Caco-2 (cell line): ENCODE results near the gene TAF15. TPM values are rescaled to one million over a fixed set of nuclear protein-coding genes. Genes with fewer than 3 reads are reported as not detected.

Experiments
- BruUV-seq: library from RNA; stranded (reverse); fragments of 400-500 nt; replicated peaks from 2 replicates; lab custom pipeline; 2021; lab: Mats Ljungman, UMichigan
- CTCF ChIA-PET: fragments of 300-600 bp; sonication (Branson Sonifier 250); formaldehyde crosslinking; loops from one replicate; lab custom pipeline; 2022; ENCODE audit warnings: antibody characterized with exemption; lab: Charles Lee
- POLR2A ChIA-PET: fragments of 300-600 bp; sonication (Branson Sonifier 250); formaldehyde crosslinking; loops from one replicate; lab custom pipeline; 2022; ENCODE audit warnings: antibody characterized with exemption; lab: Charles Lee
- DNase-seq, 2 experiments: peaks; one replicate each; pipeline versions ENCODE4 v3.0.0 to v3.0.0-alpha.2; 2020 to 2022
- H3K27me3 ChIP-seq: replicated peaks from 2 replicates; pipeline ENCODE4 v1.6.0; 2011; ENCODE audit warnings: low read length; ENCODE audit not compliant: control insufficient read depth, insufficient read depth
- H3K36me3 ChIP-seq: 2 replicates; pipeline ENCODE4 v1.5.1; 2011; ENCODE audit warnings: low read length; ENCODE audit not compliant: control insufficient read depth, insufficient read depth
- H3K4me1 ChIP-seq: fragments of 250-450 bp; sonication (Bioruptor Pico); 2 replicates; pipeline ENCODE4 v1.5.1; 2020; ENCODE audit warnings: mild to moderate bottlenecking
- H3K4me3 ChIP-seq: 2 replicates; pipeline ENCODE4 v1.5.1; 2011; ENCODE audit warnings: low read depth, mild to moderate bottlenecking, control low read depth, low read length
- H3K9me3 ChIP-seq: fragments of 250-450 bp; sonication (Bioruptor Pico); 2 replicates; pipeline ENCODE4 v1.5.1; 2020; ENCODE audit warnings: mild to moderate bottlenecking, moderate library complexity
- H3K27ac Mint-ChIP-seq: one replicate; pipeline ENCODE4 v1.8.0; 2022; ENCODE audit warnings: mixed read lengths; ENCODE audit not compliant: unreplicated experiment
- H3K27me3 Mint-ChIP-seq: one replicate; pipeline ENCODE4 v1.8.0; 2022; ENCODE audit warnings: mixed read lengths; ENCODE audit not compliant: insufficient read depth, unreplicated experiment
- H3K36me3 Mint-ChIP-seq: one replicate; pipeline ENCODE4 v1.8.0; 2022; ENCODE audit warnings: mild to moderate bottlenecking, mixed read lengths; ENCODE audit not compliant: insufficient read depth, unreplicated experiment
- H3K4me1 Mint-ChIP-seq: one replicate; pipeline ENCODE4 v1.8.0; 2022; ENCODE audit warnings: low read depth, mixed read lengths; ENCODE audit not compliant: unreplicated experiment
- H3K4me3 Mint-ChIP-seq: one replicate; pipeline ENCODE4 v1.8.0; 2022; ENCODE audit warnings: mild to moderate bottlenecking, moderate library complexity, mixed read lengths; ENCODE audit not compliant: unreplicated experiment
- H3K9me3 Mint-ChIP-seq: one replicate; pipeline ENCODE4 v1.8.0; 2022; ENCODE audit warnings: mixed read lengths; ENCODE audit not compliant: unreplicated experiment
- CTCF ChIP-seq, 2 experiments: fragments of 200-600 bp in 1 of 2; IDR thresholded peaks; 1 replicate in 1 of 2; 2 replicates in 1 of 2; pipeline versions ENCODE4 v1.5.1 to v1.8.0; 2011 to 2022; ENCODE audit warnings: antibody characterized with exemption in 1 of 2, control low read depth in 1 of 2, inconsistent platforms in 1 of 2, low read depth in 1 of 2, low read length in 1 of 2, mild to moderate bottlenecking in 1 of 2, moderate library complexity in 1 of 2; ENCODE audit not compliant: insufficient read depth in 1 of 2, severe bottlenecking in 1 of 2, unreplicated experiment in 1 of 2
- intact Hi-C: fragments of 100-400 bp; cut with micrococcal nuclease; formaldehyde crosslinking; loops from one replicate; pipeline ENCODE4 v1.10.0; 2022; ENCODE audit not compliant: unreplicated experiment
- total RNA-seq: library from RNA; stranded (reverse); gene quantifications from 2 replicates; pipeline ENCODE4 v1.2.3, GENCODE V29; 2022

Gene TAF15
- total RNA-seq, 1 experiment from 2014 or later: 350 TPM

- no peaks in the 10 kb centered on the region for H3K9me3 ChIP-seq
- TF ChIP-seq CTCF (IDR thresholded peaks at IDR 0.05; ENCODE audit: insufficient read depth in 1 of 2, low read depth in 1 of 2, low read length in 1 of 2, severe bottlenecking in 1 of 2, unreplicated experiment in 1 of 2): no peak
- H3K4me1 ChIP-seq: no peaks in the 10 kb centered on the region
- H3K4me3 ChIP-seq: no peak overlapping the region
- POLR2A ChIA-PET: no interaction called here
- CTCF ChIA-PET: interaction anchor here (0.6 kb wide), 1 partner anchor 873 kb away, joined by 5 read pairs; no protein-coding TSS in a partner anchor
- peaks cover 3% of the 10 kb centered on the region for H3K36me3 ChIP-seq
- DNase-seq: no peak
- Mint-ChIP-seq H3K36me3 (peaks cover 83% of the 10 kb centered on the region), H3K4me1 (no peaks in the 10 kb centered on the region), H3K9me3 (no peaks in the 10 kb centered on the region), H3K4me3 (no peak overlapping the region), H3K27ac (no peak overlapping the region), H3K27me3 (no peaks in the 10 kb centered on the region)
- H3K27me3 ChIP-seq: no peaks in the 10 kb centered on the region
- intact Hi-C loops: no loop called here
- BruUV-seq: no TSS peak
These were observed 32.2 kb downstream of the TAF15 start for GRCh38 chr17:35841505-35841904.

- Mint-ChIP-seq H3K36me3 (peaks cover 83% of the 10 kb centered on the region), H3K4me1 (no peaks in the 10 kb centered on the region), H3K4me3 (no peak overlapping the region), H3K9me3 (no peaks in the 10 kb centered on the region), H3K27ac (no peak overlapping the region), H3K27me3 (no peaks in the 10 kb centered on the region)
- Histone ChIP-seq H3K27me3 (no peaks in the 10 kb centered on the region), H3K9me3 (no peaks in the 10 kb centered on the region), H3K36me3 (peaks cover 3% of the 10 kb centered on the region), H3K4me3 (no peak overlapping the region), H3K4me1 (no peaks in the 10 kb centered on the region)
- BruUV-seq: no TSS peak
- DNase-seq: no peak
- ChIA-PET POLR2A (no interaction called here), CTCF (no interaction called here)
- no peak for TF ChIP-seq CTCF (IDR thresholded peaks at IDR 0.05; ENCODE audit: insufficient read depth in 1 of 2, low read depth in 1 of 2, low read length in 1 of 2, severe bottlenecking in 1 of 2, unreplicated experiment in 1 of 2)
- intact Hi-C loops: no loop called here
These were observed 33.0 kb downstream of the TAF15 start for GRCh38 chr17:35842239-35842638.

- CTCF ChIA-PET: no interaction called here
- no peak overlapping the region for H3K4me3 ChIP-seq
- H3K27ac Mint-ChIP-seq: no peak overlapping the region
- no peak overlapping the region for H3K4me3 Mint-ChIP-seq
- no TSS peak for BruUV-seq
- H3K4me1 ChIP-seq: no peaks in the 10 kb centered on the region
- DNase-seq: no peak
- no peaks in the 10 kb centered on the region for H3K27me3 ChIP-seq
- intact Hi-C loops: no loop called here
- no peaks in the 10 kb centered on the region for H3K27me3 Mint-ChIP-seq
- POLR2A ChIA-PET: no interaction called here
- no peaks in the 10 kb centered on the region for H3K4me1 Mint-ChIP-seq
- no peaks in the 10 kb centered on the region for H3K9me3 Mint-ChIP-seq
- no peak for TF ChIP-seq CTCF (IDR thresholded peaks at IDR 0.05; ENCODE audit: insufficient read depth in 1 of 2, low read depth in 1 of 2, low read length in 1 of 2, severe bottlenecking in 1 of 2, unreplicated experiment in 1 of 2)
- H3K36me3 ChIP-seq: peaks cover 3% of the 10 kb centered on the region
- no peaks in the 10 kb centered on the region for H3K9me3 ChIP-seq
- H3K36me3 Mint-ChIP-seq: peaks cover 86% of the 10 kb centered on the region
These were observed 34.4 kb downstream of the TAF15 start for GRCh38 chr17:35843698-35844097.
